ENCODE measurements around the gene ANGPTL7. TPM values are rescaled to one million over a fixed set of nuclear protein-coding genes. Genes with fewer than 3 reads are reported as not detected.

Gene ANGPTL7
- total and polyA plus RNA-seq, 7 donors, result 0.10 to 1.6 (median 0.83) TPM

- H3K9me3 ChIP-seq, result no peaks in the 10 kb centered on the region
- no peak overlapping the region for H3K4me3 ChIP-seq
- intact Hi-C loops (cut with DNase I), result no loop called here
- WGBS, 3 donors, result 91 to 94% (median 93%) methylated on average over 3 of the region's 3 CpGs
- no peak for DNase-seq
- peaks cover 19% of the 10 kb centered on the region for H3K4me1 ChIP-seq
- TF ChIP-seq CTCF (IDR thresholded peaks at IDR 0.05), result no peak
- H3K27me3 ChIP-seq (ENCODE audit: insufficient read depth in 3 of 3, low read length in 2 of 3), result no peaks in the 10 kb centered on the region
- peaks cover 0 to 32% of the 10 kb centered on the region in 2 donors for H3K36me3 ChIP-seq (ENCODE audit: insufficient read depth in 1 of 2, low read depth in 1 of 2)
- ATAC-seq, result no peak
- H3K27ac ChIP-seq, result no peak overlapping the region
Measured at GRCh38 chr1:11187000-11187399, 2.2 kb upstream of the ANGPTL7 start.

GRCh38 chr1:11187494-11187893 lies 1.7 kb upstream of the ANGPTL7 start:
- Histone ChIP-seq H3K27ac (no peak overlapping the region), H3K9me3 (no peaks in the 10 kb centered on the region), H3K36me3 (ENCODE audit: insufficient read depth in 1 of 2, low read depth in 1 of 2) (peaks cover 2 to 36% of the 10 kb centered on the region in 2 donors), H3K4me3 (no peak overlapping the region), H3K4me1 (peaks cover 19% of the 10 kb centered on the region), H3K27me3 (ENCODE audit: insufficient read depth in 3 of 3, low read length in 2 of 3) (no peaks in the 10 kb centered on the region)
- DNase-seq (no peak), ATAC-seq (peak in 2 of 4 donors; percentile 34 to 36)
- intact Hi-C loops (cut with DNase I), result no loop called here
- 31 to 69% (median 42%) methylated on average over 2 of the region's 2 CpGs for WGBS, 3 donors
- no peak for TF ChIP-seq CTCF (IDR thresholded peaks at IDR 0.05)

- Histone ChIP-seq H3K9me3 (no peaks in the 10 kb centered on the region), H3K4me3 (no peak overlapping the region), H3K27ac (no peak overlapping the region), H3K4me1 (peaks cover 19% of the 10 kb centered on the region), H3K36me3 (ENCODE audit: insufficient read depth in 1 of 2, low read depth in 1 of 2) (peaks cover 2 to 40% of the 10 kb centered on the region in 2 donors), H3K27me3 (ENCODE audit: insufficient read depth in 3 of 3, low read length in 2 of 3) (no peaks in the 10 kb centered on the region)
- 34 to 67% (median 42%) methylated on average over 2 of the region's 2 CpGs for whole genome bisulfite sequencing, 3 donors
- no peak for TF ChIP-seq CTCF (IDR thresholded peaks at IDR 0.05)
- DNase-seq (no peak), ATAC-seq (peak in 2 of 4 donors; percentile 27 to 39)
- intact Hi-C loops (cut with DNase I), result no loop called here
Measured at GRCh38 chr1:11187931-11188330, 1.2 kb upstream of the ANGPTL7 start.

GRCh38 chr1:11188381-11188780 lies 774 bp upstream of the ANGPTL7 start:
- WGBS, 3 donors, result 62 to 76% (median 75%) methylated on average over 1 of the region's 1 CpG
- intact Hi-C loops (cut with DNase I), result no loop called here
- Histone ChIP-seq H3K4me1 (peaks cover 19% of the 10 kb centered on the region), H3K4me3 (no peak overlapping the region), H3K9me3 (no peaks in the 10 kb centered on the region), H3K27me3 (ENCODE audit: insufficient read depth in 3 of 3, low read length in 2 of 3) (no peaks in the 10 kb centered on the region), H3K36me3 (ENCODE audit: insufficient read depth in 1 of 2, low read depth in 1 of 2) (peaks cover 2 to 45% of the 10 kb centered on the region in 2 donors), H3K27ac (no peak overlapping the region)
- DNase-seq (no peak), ATAC-seq (peak; percentile 70 to 93 (median 82))
- TF ChIP-seq CTCF (IDR thresholded peaks at IDR 0.05), result no peak

- no peak overlapping the region for H3K27ac ChIP-seq
- ATAC-seq, result no peak
- no peak for DNase-seq
- no peak overlapping the region for H3K4me3 ChIP-seq
- intact Hi-C loops (cut with DNase I), result no loop called here
- H3K27me3 ChIP-seq (ENCODE audit: insufficient read depth in 3 of 3, low read length in 2 of 3), result no peaks in the 10 kb centered on the region
- peaks cover 8% of the 10 kb centered on the region for H3K4me1 ChIP-seq
- TF ChIP-seq CTCF (IDR thresholded peaks at IDR 0.05), result no peak
- H3K9me3 ChIP-seq, result no peaks in the 10 kb centered on the region
- 91 to 97% (median 93%) methylated on average over 11 of the region's 11 CpGs for WGBS, 3 donors
- peaks cover 7 to 85% of the 10 kb centered on the region in 2 donors for H3K36me3 ChIP-seq (ENCODE audit: insufficient read depth in 1 of 2, low read depth in 1 of 2)
Measured at GRCh38 chr1:11193376-11193775, 4.2 kb downstream of the ANGPTL7 start.

All from psoas muscle (tissue), 8 donors.